ENCODE data around the gene ATP1A4.

ATP1A4 gene

DNA sequence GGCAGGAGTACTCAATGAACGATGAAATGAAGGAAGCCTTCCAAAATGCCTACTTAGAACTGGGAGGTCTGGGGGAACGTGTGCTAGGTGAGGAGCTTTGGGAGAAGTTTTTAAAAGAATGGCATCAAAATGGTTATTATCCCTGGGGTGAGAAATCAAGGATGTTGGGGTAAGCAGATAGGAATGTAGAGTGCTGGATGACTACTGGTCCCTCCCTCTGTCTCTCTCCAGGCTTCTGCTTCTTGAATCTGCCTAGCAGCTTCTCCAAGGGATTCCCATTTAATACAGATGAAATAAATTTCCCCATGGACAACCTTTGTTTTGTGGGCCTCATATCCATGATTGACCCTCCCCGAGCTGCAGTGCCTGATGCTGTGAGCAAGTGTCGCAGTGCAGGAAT is 20.0 kb downstream of the ATP1A4 start:
- DNase-seq (ENCODE audit: low read depth in 2 of 3, low spot score in 1 of 3), result no peak

- DNase-seq (ENCODE audit: low read depth in 2 of 3, low spot score in 1 of 3), result no peak
Observed at GRCh38 chr1:160171980-160172379, 20.6 kb downstream of the ATP1A4 start.

DNA sequence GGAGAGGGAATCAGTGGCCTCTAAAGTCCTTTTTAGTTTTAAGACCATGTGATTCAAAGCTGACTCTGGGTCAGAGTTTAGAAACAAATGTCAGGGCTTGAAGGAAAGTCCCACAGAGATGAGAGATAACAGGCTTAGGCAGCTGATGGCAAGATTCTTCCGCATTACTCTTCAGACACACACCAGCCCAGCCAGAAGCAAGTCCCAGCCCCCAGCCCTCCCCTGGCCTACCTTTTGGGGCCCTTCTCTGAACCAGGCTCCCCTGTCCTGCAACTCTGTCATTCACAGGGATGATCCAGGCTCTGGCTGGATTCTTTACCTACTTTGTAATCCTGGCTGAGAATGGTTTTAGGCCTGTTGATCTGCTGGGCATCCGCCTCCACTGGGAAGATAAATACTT is 25.8 kb downstream of the ATP1A4 start:
- no peak for DNase-seq (ENCODE audit: low read depth in 2 of 3, low spot score in 1 of 3)

- no peak for DNase-seq (ENCODE audit: low read depth in 2 of 3, low spot score in 1 of 3)
Observed at GRCh38 chr1:160177667-160178066, 26.3 kb downstream of the ATP1A4 start.

GRCh38 chr1:160178731-160179130 is 27.3 kb downstream of the ATP1A4 start:
- DNase-seq (ENCODE audit: low read depth in 2 of 3, low spot score in 1 of 3), result no peak

- DNase-seq (ENCODE audit: low read depth in 2 of 3, low spot score in 1 of 3), result no peak
Observed at GRCh38 chr1:160179336-160179735, 27.9 kb downstream of the ATP1A4 start.

- no peak for DNase-seq (ENCODE audit: low read depth in 2 of 3, low spot score in 1 of 3)
Observed at GRCh38 chr1:160186246-160186645, 34.8 kb downstream of the ATP1A4 start.

DNA sequence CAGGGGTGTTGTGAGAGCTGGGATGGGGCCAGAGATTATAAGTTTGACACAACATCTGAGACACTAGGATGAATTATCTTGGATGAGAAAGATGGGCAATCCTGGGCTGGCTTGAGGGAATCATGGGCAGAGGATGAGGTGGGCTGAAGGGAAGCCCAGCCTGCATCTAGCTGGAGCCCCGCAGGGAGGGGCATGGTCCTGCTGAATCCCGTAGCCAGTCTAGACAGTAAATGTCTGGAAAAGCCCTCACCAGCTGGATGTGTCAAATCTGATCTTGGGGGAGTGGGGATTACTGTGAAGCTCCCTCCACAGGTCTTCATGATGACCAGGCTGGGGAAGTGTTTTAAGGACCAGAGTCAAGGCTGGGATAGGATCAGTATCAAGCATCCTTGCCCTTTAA is 35.3 kb downstream of the ATP1A4 start:
- no peak for DNase-seq (ENCODE audit: low read depth in 2 of 3, low spot score in 1 of 3)

DNA sequence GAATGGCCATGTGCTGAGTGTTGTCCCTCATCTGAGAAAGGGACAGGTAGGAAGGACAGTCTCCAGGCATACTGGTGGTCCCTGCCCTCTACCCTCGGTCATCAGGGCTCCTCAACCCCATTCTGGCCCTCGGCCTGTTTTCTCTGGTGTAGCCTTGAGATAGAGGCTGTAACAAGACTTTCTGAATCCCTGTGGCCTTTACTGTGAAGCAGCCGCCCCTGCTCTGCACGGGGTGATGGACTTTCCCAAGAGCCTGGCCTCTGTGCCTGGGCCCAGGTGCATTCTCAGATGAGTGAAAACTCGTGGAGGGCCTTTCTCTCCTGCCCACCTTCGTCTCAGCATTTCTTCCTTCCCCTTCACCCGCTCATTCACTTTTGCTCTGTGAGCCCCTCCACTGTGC is 36.0 kb downstream of the ATP1A4 start:
- DNase-seq (ENCODE audit: low read depth in 2 of 3, low spot score in 1 of 3), result no peak

- no peak for DNase-seq (ENCODE audit: low read depth in 2 of 3, low spot score in 1 of 3)
Observed at GRCh38 chr1:160188341-160188740, 36.9 kb downstream of the ATP1A4 start.

DNA sequence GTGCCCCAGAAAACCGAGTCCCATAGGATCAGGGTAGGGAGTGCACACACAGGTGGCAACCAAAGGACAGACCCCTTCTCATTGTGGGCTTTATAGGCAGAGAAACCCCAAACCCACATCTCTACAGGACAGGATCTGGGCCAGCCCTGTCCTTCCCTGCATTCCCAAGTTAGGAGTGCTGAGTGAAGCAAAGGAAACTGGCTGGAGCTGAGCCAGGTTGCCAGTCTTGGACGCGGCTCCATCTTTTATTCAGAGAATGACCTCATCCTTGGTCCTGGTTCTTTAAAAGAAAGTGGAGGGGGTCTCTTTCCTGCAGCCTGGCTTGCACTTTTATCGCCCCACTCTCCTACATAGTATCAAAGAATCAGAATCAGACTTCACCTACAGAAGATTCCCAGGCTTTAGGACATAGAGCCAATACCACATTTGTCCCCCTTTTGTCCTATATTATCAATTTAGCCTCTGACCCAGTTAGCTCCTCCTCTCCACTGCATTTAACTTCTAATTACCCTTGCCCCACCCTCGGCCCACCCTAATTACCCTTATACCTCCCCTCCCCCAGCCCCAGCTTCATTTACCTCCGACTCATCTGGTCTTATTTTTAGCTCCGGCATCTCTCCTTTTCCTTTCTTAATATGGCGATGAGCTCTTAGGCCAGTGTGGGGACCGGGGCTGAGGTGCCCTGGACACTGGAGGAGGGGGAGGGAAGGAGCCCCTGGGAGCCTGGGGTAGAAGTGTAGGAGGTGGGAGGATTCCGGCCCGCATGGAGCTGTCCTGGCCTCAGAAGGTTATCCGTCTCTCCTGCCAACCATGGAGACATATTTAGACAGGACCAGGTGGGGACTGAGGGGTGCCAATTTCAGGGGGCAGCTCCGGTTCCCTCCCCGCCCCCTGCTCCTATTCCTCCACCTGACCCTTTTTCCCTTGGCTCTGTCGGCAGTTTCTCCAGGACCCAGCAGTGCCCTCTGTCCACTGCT is 38.5 kb downstream of the ATP1A4 start, which contains the start of gene CASQ1:
Gene CASQ1, plus strand, starts transcription at position 927 of the 977 bp plus-strand sequence. CDS start 177 bp downstream, outside the sequence.
- no peak for DNase-seq (ENCODE audit: low read depth in 2 of 3, low spot score in 1 of 3)

DNA sequence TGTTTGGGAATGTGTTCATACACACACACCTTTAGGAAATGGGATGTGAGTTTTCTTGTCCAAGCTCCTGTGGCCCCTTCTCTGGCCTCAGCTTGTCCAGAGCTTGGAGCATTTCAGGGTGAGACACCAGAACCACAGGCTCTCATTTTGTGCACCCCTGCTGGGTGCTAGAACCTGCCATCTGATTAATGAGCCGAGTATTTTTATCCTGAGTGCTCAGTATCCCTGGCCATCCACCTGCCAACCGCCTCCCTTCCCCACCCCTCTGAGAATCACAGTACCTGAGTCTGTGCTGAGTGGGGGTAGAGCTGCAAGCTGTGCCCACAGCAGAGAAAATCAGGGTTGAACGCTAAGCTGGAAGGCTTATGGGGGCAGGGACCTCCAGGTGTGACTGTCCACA is 40.4 kb downstream of the ATP1A4 start:
- DNase-seq (ENCODE audit: low read depth in 2 of 3, low spot score in 1 of 3), result no peak

- no peak for DNase-seq (ENCODE audit: low read depth in 2 of 3, low spot score in 1 of 3)
Observed at GRCh38 chr1:160192234-160192633, 40.8 kb downstream of the ATP1A4 start.

DNA sequence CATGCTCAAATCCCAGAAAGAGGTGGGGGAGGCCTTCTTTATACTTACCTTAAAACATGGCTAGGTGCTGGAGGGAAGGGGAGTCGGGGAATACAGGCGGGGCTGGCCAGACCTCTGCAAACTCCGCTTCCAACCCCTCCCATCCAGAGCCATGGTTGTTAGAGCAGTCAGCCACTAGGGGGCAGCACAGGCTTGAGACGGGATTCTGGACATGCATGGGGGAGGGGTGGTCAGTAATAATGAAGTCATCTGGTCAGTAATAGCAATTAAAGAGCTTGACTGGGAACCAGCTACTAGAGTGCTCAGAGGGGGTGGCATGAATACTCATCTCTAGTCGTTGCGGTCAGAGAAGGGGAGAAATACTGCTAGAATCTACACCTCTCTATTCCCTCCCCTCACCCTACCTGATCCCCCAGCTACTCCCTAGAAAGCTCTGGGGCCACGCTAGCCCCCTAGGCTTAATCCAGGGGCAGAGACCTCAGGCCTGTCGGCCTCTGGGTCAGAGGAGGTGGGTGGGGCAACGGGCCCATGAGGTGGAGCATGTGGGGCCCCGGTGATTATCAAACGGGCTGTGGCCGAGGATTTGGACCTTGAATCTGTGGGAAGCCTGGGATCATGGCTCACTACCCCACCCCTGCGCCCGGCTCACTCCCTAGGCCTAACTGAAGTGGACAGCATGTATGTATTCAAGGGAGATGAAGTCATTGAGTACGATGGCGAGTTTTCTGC is 41.9 kb downstream of the ATP1A4 start:
- DNase-seq (ENCODE audit: low read depth in 2 of 3, low spot score in 1 of 3), result peak; percentile 68 to 88 (median 73)

DNA sequence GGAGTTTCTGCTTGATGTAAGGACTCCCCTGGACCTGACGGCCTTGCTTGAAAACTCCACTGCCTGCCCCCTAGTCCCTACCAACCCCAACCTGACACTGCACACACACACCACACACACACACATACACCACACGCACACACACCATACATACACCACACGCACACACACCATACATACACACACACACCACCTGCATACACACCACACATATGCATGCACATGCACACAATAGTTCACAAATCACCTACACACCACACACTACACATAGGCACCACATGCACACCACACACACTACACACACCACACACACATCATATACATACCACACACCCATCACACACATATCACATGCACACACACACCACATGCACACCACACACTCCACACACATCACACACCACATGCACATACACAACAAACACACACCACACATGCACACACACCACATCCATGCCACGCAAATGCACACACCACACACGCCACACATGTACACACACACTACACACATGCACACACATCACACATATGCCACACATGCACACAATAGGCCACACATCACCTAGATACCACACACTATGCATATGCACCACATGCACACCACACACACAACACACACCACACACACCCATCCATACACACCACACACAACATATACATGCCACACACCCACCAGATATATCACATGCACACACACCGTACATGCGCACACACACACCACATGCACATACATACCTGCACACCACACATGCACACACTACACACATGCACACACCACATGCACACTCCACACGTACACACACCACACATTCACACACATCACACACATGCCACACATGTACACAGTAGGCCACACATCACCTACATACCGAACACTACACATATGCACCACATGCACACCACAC is 42.7 kb downstream of the ATP1A4 start:
- no peak for DNase-seq (ENCODE audit: low read depth in 2 of 3, low spot score in 1 of 3)

GRCh38 chr1:160194737-160195059 is 43.3 kb downstream of the ATP1A4 start:
- no peak for DNase-seq (ENCODE audit: low read depth in 2 of 3, low spot score in 1 of 3)

DNA sequence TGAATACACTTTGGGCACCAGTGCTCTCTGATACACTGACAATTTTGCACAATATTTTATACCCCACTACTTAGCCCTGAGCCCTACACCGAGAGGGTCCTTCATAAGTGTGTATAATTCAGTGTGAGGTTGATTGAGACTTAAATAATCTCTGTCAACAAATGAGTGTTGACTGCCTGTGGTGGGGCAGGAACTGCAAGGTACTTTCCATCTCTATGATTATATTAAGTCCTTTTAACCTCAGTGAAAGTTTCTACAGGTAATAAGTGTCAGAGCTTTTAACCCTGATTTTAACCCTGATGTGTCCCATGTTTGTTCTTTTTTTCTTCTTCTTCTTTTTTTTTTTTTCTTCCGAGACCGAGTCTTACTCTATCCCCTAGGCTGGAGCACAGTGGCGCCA is 44.7 kb downstream of the ATP1A4 start:
- DNase-seq (ENCODE audit: low read depth in 2 of 3, low spot score in 1 of 3), result no peak

GRCh38 chr1:160197231-160197630 is 45.8 kb downstream of the ATP1A4 start:
- no peak for DNase-seq (ENCODE audit: low read depth in 2 of 3, low spot score in 1 of 3)

- no peak for DNase-seq (ENCODE audit: low read depth in 2 of 3, low spot score in 1 of 3)
Observed at GRCh38 chr1:160200786-160201185, 49.4 kb downstream of the ATP1A4 start.

GRCh38 chr1:160204526-160205241 is 53.3 kb downstream of the ATP1A4 start:
- DNase-seq (ENCODE audit: low read depth in 2 of 3, low spot score in 1 of 3), result peak in 1 of 3 donors; percentile 2
